AG09309 (cell line): ENCODE data around the gene TEX14.

ENCODE experiments used
- DNase-seq: peaks from one replicate; pipeline ENCODE4 v3.0.0-alpha.2; 2010; ENCODE audit warnings: low read depth
- H3K4me3 ChIP-seq: 2 replicates; pipeline ENCODE4 v1.5.1; 2011; ENCODE audit warnings: mild to moderate bottlenecking, low read depth, low read length, moderate library complexity; ENCODE audit not compliant: control insufficient read depth
- TF ChIP-seq, protein P1 (sequence below): IDR thresholded peaks from 2 replicates; pipeline ENCODE4 v1.5.1; 2011; ENCODE audit warnings: mild to moderate bottlenecking, low read depth, low read length, inconsistent platforms; ENCODE audit not compliant: insufficient read depth, control insufficient read depth; ENCODE audit errors: missing control alignments

TEX14 gene

DNA sequence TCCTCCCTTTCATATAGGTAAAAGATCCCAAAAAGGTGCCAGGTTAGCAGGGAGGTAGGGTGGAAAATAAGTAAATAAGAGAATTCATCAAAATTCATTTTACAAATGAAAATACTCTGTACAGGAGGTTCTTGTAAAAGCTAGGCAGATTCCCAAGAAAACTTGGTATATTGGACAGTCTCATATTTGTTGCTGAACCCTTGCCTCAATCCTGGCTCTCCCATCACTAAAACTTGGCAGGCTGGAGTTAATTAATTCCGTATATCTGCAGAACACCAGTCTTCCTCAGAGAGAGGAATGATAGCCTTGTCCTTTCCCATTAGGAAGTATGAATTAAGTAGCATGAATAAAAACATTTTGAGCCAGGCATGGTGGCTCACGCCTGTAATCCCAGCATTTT lies 111.2 kb downstream of the TEX14 start:
- TF ChIP-seq, protein P1, sequence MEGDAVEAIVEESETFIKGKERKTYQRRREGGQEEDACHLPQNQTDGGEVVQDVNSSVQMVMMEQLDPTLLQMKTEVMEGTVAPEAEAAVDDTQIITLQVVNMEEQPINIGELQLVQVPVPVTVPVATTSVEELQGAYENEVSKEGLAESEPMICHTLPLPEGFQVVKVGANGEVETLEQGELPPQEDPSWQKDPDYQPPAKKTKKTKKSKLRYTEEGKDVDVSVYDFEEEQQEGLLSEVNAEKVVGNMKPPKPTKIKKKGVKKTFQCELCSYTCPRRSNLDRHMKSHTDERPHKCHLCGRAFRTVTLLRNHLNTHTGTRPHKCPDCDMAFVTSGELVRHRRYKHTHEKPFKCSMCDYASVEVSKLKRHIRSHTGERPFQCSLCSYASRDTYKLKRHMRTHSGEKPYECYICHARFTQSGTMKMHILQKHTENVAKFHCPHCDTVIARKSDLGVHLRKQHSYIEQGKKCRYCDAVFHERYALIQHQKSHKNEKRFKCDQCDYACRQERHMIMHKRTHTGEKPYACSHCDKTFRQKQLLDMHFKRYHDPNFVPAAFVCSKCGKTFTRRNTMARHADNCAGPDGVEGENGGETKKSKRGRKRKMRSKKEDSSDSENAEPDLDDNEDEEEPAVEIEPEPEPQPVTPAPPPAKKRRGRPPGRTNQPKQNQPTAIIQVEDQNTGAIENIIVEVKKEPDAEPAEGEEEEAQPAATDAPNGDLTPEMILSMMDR, result no peak
- H3K4me3 ChIP-seq, result no peak overlapping the region
- no peak for DNase-seq

DNA sequence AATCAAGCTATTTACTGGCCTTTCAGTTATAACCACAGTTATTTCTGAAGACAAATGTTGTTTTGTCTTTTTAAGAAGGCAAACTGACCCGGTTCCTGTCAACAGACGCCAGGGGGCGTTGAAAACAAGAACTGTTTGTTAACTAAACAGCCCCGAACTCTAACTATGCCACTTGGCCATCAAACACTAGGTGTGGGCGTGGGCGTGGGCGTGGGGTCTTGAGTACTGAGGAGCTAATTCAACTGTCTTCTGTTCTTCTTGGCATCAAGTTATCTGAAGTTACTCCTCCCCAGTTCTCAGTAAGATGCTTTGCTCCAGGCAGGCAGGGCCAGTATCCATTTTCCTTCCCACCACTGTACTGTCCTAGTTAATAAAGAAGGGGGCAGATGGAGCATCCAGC lies 114.1 kb downstream of the TEX14 start:
- H3K4me3 ChIP-seq, result no peak overlapping the region
- DNase-seq, result peak; percentile 4
- TF ChIP-seq, protein P1, result peak; percentile 67

GRCh38 chr17:58576679-58577367 lies 115.0 kb downstream of the TEX14 start:
- no peak for DNase-seq
- TF ChIP-seq, protein P1, result no peak
- no peak overlapping the region for H3K4me3 ChIP-seq

- H3K4me3 ChIP-seq, result no peak overlapping the region
- peak; percentile 34 for DNase-seq
- TF ChIP-seq, protein P1, result no peak
These were observed 116.3 kb downstream of the TEX14 start for GRCh38 chr17:58575511-58575910.

GRCh38 chr17:58574025-58574424 lies 117.8 kb downstream of the TEX14 start:
- H3K4me3 ChIP-seq, result no peak overlapping the region
- TF ChIP-seq, protein P1, result no peak
- no peak for DNase-seq

- no peak overlapping the region for H3K4me3 ChIP-seq
- TF ChIP-seq, protein P1, result no peak
- DNase-seq, result no peak
These were observed 119.0 kb downstream of the TEX14 start for GRCh38 chr17:58572846-58573245.
